GM12872 (cell line): Measurements from ENCODE around the gene INTS7.

ENCODE experiments used
- TF ChIP-seq, protein P1 (sequence below): IDR thresholded peaks from 3 replicates; pipeline ENCODE4 v1.5.1; 2011; ENCODE audit warnings: low read depth, mild to moderate bottlenecking, low read length, moderate library complexity; ENCODE audit not compliant: insufficient read depth

INTS7 gene

DNA sequence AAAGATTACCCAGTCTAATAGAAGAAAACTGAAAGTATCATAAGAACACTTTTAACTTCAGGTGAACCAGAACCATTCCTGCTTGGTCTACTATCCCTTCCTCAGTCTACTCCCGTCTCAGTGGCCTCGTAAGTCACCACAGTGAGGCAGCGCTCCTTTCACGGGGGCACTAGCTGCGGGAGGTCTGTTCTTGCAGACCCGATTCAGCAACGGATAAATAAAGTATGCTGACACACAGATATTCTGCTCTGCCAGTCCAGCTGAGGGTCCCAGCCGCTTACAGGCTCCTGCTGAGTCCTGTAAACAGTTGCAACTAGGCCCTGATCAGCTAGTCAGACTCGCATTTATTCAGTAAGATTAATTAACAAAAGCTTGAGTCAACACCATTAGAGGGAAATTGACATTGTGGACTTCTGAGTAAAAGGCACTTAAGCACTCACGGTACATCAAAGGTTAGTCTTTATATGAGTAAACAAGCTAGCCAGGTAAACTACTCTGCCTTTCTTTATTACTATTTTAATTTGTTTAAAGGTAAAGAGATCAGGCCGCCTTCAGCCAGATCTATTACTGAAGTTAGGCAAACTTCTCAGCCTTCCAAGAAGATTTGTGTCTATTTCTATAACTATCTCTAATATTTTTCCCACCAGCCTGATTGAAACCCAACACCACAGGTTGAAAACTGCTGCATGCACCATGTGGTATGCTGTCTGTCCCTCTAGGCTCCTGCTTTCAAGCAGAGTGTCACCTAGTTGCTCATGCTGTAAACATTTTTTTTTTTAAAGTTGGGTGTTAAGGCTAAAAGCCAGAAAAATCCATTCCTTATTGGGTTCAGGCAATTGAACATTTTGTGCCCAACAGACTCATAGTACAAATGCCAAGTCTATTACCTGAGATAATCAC, 87.7 kb downstream of the INTS7 start:
- TF ChIP-seq, protein P1, sequence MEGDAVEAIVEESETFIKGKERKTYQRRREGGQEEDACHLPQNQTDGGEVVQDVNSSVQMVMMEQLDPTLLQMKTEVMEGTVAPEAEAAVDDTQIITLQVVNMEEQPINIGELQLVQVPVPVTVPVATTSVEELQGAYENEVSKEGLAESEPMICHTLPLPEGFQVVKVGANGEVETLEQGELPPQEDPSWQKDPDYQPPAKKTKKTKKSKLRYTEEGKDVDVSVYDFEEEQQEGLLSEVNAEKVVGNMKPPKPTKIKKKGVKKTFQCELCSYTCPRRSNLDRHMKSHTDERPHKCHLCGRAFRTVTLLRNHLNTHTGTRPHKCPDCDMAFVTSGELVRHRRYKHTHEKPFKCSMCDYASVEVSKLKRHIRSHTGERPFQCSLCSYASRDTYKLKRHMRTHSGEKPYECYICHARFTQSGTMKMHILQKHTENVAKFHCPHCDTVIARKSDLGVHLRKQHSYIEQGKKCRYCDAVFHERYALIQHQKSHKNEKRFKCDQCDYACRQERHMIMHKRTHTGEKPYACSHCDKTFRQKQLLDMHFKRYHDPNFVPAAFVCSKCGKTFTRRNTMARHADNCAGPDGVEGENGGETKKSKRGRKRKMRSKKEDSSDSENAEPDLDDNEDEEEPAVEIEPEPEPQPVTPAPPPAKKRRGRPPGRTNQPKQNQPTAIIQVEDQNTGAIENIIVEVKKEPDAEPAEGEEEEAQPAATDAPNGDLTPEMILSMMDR = no peak

DNA sequence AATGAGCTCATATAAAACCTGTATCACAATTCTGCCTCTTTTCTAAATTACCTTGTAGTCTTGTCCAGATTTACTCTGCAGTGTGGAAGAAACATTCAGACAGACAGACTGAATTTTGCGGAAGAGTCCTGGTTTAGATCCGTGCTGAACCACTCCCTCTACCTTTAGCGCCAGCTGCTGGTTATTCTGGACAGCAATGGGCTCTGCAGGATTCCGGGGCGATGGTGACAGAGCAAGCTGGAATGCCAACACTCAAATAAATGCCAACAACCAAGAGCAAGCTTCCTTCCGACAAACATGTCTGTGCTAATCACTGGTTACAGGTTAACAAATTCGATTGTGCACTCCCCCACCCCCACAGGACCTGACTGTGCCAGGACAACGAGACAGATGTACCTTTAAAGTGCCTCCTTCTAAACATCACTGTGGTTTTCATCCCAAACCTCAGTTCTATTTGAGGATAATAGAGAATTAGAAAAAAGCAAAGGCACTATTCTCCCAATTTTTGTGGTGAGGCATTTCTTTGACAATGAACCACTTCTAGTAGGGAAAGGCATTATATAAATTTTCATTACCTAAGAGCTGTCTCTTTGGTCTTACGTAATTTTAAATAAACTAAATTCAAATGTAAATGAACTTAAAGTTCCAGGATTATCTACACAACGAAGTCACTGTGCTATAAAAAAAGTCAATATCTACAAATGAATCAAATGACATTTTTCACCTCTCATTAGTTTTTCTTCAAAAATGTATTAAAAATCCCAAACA, 90.4 kb downstream of the INTS7 start:
- TF ChIP-seq, protein P1 = no peak

DNA sequence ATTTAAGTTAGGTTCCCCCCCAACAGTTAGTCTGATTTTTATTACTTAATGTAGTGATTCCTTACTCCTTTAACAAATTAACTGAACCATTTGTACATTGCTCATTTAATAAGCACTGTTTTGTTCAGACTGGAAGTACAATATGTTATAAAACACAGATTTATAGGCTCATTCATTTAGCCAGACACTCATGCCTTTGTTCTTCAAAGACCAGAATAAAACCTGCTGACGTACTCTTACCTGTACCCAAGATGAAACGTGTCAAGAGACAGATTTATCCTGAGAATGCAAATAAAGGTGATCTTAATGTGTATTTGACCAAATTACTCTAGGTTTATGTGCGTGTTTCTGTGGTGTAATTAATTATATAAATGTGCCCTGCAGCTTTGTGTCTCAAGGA, 92.8 kb downstream of the INTS7 start:
- TF ChIP-seq, protein P1 = no peak

GRCh38 chr1:211939876-211940468, 95.4 kb downstream of the INTS7 start:
- TF ChIP-seq, protein P1 = no peak

GRCh38 chr1:211938561-211938997, 96.8 kb downstream of the INTS7 start:
- TF ChIP-seq, protein P1 = no peak

DNA sequence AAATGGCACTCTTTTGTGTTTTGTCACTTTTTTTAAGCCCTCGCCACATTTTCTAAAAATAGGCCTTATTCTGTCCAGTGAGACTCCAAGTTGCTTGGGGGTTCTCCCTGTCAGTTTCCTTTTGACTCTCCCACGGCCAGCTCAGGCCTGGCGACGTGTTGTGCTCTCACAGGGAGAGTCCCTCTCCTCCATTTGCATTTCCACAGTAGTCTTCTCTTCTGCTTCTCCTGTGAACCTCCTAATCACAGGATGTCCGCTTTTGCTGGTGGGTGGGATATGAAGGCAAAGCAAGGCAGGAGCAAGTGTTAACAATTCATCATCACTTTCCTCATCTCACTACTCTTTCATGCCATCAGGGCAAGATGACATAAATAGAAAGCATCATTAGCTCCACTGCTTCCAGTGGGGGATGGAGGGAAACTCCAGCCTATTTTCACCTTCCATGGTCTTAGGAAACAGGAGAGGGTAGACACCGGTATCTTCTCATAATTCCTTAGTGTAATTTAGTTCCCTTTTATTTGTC, 99.8 kb downstream of the INTS7 start:
- TF ChIP-seq, protein P1 = no peak
